GM12873 (cell line): Measurements from ENCODE around the gene OPRL1.

Experiments used
- TF ChIP-seq, protein P1 (sequence below): IDR thresholded peaks from 2 replicates; pipeline ENCODE4 v1.5.1; 2012; ENCODE audit warnings: low read depth, mild to moderate bottlenecking, moderate library complexity, low read length, control low read depth; ENCODE audit not compliant: insufficient read depth; ENCODE audit errors: missing control alignments

The OPRL1 gene

DNA sequence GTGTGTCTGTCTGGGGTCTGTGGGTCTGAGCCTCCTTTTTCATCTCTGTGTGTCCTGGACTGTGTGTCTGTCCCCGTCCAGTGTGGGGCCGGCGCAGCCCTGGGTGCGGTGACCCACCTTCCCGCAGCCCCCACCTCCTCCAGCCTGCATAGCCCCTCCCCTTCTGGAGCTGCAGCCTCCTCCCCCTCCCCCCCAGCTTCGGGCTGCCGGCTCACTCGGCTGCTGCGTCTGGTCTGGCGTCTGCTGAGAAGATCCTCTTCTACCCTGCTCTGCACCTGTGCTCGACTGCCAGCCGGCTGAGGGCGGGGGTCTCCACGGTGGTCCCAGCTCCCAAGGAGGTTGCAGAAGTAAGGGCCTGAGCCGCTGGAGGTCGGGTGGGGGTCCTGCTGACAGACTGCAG is 11.9 kb downstream of the OPRL1 start:
- TF ChIP-seq, protein P1, sequence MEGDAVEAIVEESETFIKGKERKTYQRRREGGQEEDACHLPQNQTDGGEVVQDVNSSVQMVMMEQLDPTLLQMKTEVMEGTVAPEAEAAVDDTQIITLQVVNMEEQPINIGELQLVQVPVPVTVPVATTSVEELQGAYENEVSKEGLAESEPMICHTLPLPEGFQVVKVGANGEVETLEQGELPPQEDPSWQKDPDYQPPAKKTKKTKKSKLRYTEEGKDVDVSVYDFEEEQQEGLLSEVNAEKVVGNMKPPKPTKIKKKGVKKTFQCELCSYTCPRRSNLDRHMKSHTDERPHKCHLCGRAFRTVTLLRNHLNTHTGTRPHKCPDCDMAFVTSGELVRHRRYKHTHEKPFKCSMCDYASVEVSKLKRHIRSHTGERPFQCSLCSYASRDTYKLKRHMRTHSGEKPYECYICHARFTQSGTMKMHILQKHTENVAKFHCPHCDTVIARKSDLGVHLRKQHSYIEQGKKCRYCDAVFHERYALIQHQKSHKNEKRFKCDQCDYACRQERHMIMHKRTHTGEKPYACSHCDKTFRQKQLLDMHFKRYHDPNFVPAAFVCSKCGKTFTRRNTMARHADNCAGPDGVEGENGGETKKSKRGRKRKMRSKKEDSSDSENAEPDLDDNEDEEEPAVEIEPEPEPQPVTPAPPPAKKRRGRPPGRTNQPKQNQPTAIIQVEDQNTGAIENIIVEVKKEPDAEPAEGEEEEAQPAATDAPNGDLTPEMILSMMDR, result no peak

DNA sequence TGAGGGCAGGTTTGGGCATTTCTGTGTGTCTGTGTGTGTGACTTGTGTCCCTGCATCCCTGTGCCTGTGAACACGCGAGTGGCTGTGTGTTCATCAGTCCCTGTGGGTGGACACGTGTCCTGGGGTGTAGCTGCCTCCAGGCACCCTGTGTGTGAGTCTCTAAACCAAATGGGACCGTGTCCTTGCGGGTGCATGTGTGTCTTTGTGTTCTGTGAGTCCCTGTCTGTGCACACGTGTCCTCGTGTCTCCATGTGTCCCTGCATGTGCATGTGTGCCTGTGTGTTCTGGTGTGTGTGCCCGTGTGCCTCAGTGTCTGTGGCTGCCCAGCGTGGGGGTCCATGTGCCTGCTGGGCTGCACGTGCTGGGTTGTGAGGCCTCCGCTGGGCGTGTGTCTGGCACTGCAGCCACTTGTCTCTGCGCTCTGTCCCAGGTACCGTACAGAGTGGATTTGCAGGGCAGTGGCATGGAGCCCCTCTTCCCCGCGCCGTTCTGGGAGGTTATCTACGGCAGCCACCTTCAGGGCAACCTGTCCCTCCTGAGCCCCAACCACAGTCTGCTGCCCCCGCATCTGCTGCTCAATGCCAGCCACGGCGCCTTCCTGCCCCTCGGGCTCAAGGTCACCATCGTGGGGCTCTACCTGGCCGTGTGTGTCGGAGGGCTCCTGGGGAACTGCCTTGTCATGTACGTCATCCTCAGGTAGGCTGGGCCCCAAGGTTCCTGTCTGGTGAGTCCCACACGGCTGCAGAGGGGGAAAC is 12.6 kb downstream of the OPRL1 start:
- TF ChIP-seq, protein P1, result no peak

DNA sequence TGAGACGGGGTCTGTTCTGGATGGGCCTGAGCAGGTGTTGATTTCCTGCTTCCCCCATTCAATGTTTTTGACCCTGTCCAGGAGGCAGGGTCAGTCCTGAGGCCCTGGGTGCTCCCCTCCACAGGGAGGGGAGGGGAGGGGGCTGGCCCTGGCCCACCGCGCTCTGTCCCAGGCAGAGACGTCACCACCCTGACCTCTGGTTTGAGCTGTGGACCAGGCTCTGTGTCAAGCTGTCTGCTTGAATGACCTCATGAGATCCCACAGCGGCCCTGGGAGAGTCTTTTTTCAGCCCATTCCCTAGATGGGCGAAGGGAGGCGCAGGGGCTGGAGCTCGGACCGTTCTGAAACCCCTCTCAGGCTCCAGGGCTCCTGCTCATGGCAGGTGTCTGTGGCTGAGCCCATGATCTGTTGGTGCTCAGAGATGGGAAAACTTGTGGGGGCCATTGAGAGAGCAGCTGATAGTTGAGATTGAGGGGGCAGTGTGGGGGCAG is 13.2 kb downstream of the OPRL1 start:
- TF ChIP-seq, protein P1, result no peak

DNA sequence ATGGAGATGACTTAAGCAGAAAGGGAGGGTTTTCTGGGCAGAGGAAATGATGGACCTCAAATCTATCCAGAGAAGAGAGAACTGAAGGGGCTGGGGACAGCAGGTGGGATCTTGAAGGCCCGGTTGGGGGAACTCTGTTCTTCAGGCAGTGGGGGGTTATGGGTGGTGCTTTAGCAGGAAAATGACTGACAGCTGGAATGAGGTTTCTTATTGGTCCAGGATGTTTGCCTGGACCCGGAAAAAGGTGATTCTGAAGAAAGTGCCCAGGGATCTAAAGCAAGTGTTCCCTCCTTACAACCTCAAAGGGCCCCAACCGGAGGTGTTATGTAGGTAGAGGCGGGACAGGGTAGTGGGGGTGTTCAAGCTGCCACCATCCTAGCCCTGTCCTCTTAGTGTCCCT is 15.6 kb downstream of the OPRL1 start:
- TF ChIP-seq, protein P1, result no peak

DNA sequence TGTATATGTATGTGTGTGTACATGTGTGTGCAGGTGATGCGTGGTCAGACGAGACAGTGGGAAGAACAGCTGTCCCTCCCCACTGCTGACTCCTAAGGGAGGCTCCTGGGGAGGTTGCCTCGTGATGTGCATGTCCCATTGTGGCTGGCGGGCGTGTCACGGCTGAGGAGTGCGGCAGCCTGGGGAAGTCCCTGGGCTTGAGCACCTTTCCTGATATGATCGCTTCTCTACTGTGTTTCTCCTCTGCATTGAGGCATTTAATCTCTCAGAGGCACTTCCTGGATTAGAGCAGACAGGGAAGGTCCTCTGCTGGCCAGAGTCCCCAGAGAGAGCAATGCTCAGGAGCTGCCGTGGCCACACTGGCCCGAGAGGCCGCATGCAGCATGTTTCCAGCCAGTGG is 16.0 kb downstream of the OPRL1 start:
- TF ChIP-seq, protein P1, result no peak

DNA sequence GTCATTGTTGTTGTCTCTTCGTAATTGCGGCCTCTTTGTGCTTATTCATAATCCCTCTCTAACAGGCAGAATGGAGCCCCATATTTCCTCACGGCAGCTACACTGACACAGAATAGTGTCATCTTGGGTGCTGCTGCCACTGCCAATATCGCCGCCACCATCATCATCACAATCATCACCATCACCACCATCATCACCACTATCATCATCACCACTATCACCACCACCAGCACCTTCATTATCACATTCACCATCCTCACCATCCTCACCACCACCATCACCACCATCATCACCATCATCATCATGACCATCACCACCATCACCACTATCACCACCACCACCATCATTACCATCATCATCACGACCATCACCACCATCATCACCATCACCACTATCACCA is 16.7 kb downstream of the OPRL1 start:
- TF ChIP-seq, protein P1, result no peak

DNA sequence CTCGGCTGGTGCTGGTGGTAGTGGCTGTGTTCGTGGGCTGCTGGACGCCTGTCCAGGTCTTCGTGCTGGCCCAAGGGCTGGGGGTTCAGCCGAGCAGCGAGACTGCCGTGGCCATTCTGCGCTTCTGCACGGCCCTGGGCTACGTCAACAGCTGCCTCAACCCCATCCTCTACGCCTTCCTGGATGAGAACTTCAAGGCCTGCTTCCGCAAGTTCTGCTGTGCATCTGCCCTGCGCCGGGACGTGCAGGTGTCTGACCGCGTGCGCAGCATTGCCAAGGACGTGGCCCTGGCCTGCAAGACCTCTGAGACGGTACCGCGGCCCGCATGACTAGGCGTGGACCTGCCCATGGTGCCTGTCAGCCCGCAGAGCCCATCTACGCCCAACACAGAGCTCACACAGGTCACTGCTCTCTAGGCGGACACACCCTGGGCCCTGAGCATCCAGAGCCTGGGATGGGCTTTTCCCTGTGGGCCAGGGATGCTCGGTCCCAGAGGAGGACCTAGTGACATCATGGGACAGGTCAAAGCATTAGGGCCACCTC is 18.7 kb downstream of the OPRL1 start:
- TF ChIP-seq, protein P1, result no peak
